ENCODE results near the gene CAMKMT.

Gene CAMKMT

GRCh38 chr2:44747794-44748193 lies 386.0 kb downstream of the CAMKMT start:
- no peak for DNase-seq

DNA sequence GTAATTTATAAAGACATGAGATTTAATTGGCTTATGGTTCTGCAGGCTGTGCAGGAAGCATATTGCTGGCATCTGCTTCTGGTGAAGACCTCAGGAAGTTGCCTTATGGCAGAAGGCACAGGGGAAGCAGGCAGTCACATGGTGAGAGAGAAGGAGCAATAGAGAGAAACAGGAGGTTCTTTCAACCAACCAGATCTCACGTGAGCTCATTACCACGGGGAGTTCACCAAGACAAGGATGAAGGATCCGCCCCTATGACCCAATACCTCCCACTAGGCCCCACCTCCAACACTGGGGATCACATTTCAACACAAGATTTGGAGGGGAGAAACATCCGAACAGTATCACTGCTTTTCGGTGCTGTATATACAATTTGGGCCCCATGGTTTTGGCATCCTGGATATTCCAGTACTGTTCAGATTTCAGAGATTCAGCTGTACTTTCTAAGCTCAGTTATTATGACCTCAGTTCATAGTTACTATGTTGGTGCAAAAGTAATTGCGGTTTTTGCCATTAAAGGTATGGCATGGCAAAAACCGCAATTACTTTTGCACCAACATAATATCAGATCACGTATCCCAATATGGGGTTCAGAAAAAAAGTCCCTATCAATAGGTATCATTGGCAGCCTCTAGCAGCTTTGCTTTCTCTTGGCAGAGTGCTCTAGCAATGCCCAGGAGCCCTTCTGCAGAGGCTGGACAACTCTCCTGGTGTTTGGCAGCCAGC lies 390.2 kb downstream of the CAMKMT start:
- no peak for DNase-seq

- no peak for DNase-seq
Measured at GRCh38 chr2:44752761-44753160, 391.0 kb downstream of the CAMKMT start.

DNA sequence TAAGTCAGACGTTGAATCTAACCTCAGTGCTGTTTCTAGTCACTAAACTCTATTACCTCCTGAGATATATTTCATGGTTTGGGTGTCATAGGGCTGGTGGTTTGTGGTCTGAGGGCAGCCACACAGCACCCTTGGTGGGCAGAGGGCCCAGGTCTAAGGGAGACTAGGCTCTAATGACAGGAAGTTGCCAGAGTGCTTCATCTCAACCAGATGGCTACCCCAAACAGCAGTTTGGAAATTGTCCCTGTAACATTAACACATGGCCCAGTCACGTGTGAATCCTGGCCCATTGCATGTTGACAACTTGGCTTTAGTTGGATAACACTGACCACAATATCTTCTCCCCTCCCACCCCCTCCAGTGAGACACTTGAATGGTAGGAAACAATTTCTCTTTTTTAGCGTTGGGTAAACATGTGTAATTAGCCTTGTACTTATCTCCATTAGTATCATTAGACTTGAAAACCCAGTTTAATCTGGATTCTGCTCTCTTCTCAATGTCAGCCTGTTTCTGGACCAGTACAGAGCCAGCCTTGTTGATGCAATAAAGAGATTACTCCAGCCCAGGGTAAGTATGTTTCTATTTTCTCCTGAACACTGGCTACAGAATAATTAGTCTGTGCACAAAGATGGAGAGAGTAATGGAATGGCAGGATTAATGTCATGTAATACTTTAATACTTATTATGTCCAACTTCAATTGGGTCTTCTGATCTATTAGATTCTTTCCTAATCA lies 392.0 kb downstream of the CAMKMT start:
- DNase-seq, result no peak

DNA sequence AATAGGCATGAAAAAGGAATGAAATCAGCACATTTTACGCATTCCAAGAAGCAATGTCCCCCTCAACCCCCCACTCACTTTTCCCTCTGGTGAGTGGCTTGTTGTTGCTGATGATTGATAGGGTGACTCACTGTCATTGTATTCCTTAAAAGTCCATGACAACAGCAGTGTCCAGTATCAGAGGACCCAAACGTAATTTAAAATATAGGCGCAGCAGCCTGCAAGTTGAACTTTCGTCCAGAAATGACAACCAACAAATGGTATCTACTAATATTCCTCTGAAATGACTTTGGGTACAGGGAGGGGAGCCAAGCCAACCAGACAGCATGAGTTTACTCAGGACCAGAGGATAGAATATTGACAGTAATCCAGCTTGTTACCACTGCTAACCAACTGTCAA lies 396.8 kb downstream of the CAMKMT start:
- DNase-seq, result no peak

DNA sequence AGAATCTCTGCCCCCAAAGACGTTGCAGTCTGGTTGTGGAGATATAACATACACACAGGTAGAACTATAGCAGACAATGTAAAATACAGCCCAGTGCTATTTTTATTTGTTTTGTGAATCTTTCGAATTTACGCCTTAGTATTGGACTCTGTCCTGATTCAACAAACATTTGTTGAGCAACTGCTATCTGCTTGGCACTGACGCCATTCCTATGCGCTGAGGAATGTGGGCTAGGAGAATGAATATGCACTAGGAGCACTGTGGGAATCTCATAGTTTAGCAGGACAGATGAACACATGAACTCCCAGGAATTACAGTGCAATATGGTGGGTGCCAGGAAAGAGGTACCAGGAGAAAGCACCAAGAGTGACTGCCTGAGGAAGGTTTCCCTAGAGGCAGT lies 398.1 kb downstream of the CAMKMT start:
- no peak for DNase-seq

DNA sequence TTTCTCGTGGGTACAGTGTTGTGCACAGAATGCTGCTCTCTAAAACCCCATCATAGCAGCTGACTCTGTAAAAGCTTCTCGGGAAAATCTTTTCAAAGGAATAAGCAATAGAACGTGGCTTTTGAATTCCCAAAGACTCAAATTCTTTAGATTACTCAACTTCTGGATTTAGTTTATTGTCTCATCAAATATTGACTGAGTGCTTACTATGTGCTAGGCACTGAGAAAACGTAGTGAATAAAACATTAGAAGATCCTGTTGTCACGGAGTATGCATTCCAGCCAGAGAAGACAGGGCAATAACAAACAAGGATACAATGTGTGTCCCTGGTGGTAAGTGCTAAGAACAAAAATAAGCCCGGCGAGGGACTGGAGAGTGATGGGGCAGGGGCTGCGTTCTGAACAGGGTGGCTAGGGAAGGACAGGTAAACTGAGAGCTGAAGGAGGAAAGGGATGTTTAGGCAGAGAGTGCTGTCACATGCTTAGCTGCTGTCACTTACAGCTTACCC lies 401.6 kb downstream of the CAMKMT start:
- DNase-seq, result no peak

GRCh38 chr2:44766220-44766619 lies 404.5 kb downstream of the CAMKMT start:
- DNase-seq, result no peak

DNA sequence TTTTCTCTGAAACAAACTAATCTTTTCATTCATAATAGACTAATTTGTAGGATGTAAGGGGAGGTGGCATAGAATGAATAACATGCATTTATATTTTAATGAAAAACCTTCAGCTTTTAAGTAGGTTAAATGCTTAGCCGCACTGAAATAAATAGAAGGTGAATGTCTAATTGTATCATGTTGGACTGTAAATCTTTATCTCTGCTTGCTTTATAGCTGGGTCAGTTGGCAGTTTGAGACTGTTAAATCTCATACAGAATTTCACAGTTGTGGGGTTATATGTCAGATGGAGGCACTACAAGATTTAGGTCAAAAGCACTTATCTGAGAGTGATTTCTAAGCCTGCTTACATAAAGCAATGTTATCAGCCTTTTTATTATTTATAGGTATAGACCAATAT lies 405.0 kb downstream of the CAMKMT start:
- DNase-seq, result no peak

GRCh38 chr2:44767691-44768090 lies 405.9 kb downstream of the CAMKMT start:
- no peak for DNase-seq

DNA sequence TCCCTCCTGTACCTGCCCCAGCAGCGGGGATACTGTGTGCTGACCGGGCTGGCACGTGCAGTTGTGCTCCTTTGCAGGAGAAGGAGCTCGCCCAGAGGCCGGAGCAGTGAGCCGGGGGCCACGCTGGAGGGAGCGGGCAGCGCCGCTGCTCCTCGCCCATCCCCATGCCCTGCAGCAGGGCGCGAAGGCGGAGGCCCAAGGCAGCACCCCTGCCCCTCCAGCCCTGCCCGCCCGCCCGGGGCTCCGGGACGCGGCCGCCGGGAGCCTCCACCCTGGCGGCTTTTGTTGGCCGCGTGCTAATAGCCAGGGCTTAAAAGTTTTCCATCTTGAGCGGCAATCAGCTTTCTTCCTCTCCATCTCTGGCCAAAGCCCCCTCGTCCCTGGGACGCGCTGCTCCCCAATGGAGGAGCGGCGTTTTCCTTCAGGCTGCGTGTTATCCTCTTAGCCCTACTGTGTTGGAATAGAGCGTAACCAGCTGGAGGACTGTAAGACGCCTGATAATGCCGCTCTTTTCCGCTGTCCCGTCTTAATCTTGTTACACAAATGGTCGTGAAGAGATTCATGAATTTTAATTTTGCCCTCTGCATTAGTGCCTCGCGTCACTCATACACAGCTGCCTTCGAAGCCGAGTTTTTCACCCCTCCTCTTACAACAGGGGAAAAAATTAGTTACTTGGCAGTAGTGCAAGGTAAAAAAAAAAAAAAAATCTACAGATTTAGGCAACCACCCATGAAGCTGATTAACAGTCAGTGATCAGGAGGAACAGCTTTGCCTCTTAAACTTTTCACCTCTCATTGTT lies 406.9 kb downstream of the CAMKMT start:
- DNase-seq, result no peak

GRCh38 chr2:44769349-44770011 lies 407.7 kb downstream of the CAMKMT start:
- DNase-seq, result no peak

DNA sequence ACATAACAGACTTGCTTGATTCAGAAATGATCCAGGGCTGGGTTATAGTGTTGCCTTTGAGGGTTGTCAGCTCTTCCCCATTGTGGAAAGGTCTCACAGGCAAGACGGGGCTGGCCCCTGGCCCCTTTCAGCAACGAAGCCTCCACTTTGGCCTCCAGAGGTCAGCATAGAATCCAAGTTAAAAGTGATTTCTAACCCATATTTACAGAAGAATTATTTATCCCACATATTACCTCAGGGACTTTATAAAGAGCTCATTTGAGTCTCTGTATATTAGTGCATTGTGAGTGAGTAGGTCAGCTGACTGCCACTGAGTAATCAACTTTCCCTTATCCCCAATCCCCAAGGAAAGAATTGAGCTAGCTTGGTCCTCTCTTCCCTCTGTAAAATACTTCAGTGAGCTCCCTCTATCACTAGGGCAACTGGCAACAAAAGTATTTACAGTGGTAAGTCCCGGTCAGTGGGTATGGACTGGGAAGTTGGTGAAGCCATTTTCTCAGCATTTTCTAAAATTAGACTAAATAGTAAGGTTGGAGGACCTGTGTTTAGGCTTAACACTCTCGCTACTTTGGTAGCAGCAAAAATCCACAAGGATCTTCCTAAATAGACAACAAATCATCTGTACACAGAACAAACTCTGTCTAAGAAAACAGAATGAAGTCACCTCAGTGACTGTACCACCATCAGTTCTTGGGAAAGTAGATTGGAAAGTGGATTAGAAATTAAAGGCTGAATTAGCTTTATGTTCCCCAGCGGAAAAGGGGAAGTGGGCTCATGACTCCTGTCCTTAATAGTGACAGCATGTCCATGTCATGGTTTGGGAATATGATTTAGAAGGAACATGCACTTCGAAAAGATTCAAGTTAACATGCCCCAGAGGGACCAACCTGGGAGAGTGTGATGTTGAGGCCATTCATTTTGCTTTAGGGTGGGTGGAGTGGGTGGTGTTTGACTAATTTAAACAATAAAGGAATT lies 408.8 kb downstream of the CAMKMT start:
- no peak for DNase-seq

- no peak for DNase-seq
Measured at GRCh38 chr2:44771522-44771921, 409.8 kb downstream of the CAMKMT start.

DNA sequence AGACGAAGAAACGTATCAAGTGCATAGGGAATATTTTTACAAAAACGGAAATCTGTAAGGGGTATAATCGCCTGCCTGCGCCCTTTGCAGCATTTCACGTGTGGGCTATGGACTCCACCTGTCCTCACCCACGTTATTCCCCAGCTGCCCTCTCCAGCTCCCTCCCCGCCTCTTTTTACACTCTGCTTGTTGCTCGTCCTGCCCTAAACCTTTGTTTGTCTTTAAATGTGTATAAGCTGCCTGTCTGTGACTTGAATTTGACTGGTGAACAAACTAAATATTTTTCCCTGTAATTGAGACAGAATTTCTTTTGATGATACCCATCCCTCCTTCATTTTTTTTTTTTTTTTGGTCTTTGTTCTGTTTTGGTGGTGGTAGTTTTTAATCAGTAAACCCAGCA lies 410.4 kb downstream of the CAMKMT start:
- DNase-seq, result no peak

- no peak for DNase-seq
Measured at GRCh38 chr2:44772669-44773378, 411.1 kb downstream of the CAMKMT start.

GRCh38 chr2:44774826-44775492 lies 413.2 kb downstream of the CAMKMT start:
- DNase-seq, result no peak

DNA sequence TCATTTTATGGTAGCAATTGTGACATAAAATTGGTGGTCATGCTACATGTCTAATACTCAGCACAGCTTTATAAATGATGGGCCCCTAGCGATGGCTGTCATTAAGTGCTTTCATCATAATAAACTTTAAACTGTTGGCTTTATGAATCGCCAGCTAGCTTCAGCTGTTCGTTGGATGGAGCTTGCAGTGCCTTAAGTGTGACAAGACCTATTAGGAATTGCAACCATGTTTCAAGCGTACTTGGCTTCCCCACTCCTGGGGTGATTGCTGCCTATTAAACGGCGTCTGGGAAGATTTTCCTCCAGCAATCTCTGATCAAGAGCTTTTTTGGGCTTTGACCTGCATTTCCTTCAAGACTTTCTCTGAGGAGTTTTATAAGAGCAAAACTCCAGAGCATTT lies 415.3 kb downstream of the CAMKMT start:
- no peak for DNase-seq

- DNase-seq, result no peak
Measured at GRCh38 chr2:44777537-44777936, 415.8 kb downstream of the CAMKMT start.

GRCh38 chr2:44778221-44778654 lies 416.5 kb downstream of the CAMKMT start:
- no peak for DNase-seq
